Type B pancreatic cell (in vitro differentiated cells): ENCODE data around the gene TMEM30A. TPM values are rescaled to one million over a fixed set of nuclear protein-coding genes. Genes with fewer than 3 reads are reported as not detected.

Experiments
- DNase-seq: peaks from one replicate; pipeline ENCODE4 v3.0.0; 2021; ENCODE audit warnings: mixed read lengths; ENCODE audit not compliant: unreplicated experiment; ENCODE audit errors: extremely low spot score
- H3K27ac Mint-ChIP-seq: 2 replicates; pipeline ENCODE4 v1.8.0; 2021; ENCODE audit warnings: mild to moderate bottlenecking, mixed read lengths
- H3K27me3 Mint-ChIP-seq: 2 replicates; pipeline ENCODE4 v1.8.0; 2021; ENCODE audit warnings: mixed read lengths
- H3K36me3 Mint-ChIP-seq: 2 replicates; pipeline ENCODE4 v1.8.0; 2021; ENCODE audit warnings: mixed read lengths
- H3K4me1 Mint-ChIP-seq: one replicate; pipeline ENCODE4 v1.8.0; 2021; ENCODE audit warnings: mixed read lengths; ENCODE audit not compliant: unreplicated experiment
- H3K4me3 Mint-ChIP-seq: 2 replicates; pipeline ENCODE4 v1.8.0; 2021; ENCODE audit warnings: mild to moderate bottlenecking, mixed read lengths
- H3K9me3 Mint-ChIP-seq: 2 replicates; pipeline ENCODE4 v1.8.0; 2021; ENCODE audit warnings: mixed read lengths
- CTCF ChIP-seq: fragments of 200-600 bp; sonication (generic); conservative IDR thresholded peaks from 2 replicates; pipeline ENCODE4 v1.5.0; 2021; ENCODE audit warnings: antibody characterized with exemption, mild to moderate bottlenecking
- total RNA-seq: library from RNA; stranded (reverse); gene quantifications from 2 replicates; pipeline ENCODE4 v1.2.1, GENCODE V29; 2021; ENCODE audit warnings: low replicate concordance

Gene TMEM30A
- total RNA-seq, 1 donor from 2014 or later = 78.7 TPM

GRCh38 chr6:75209184-75209723, 75.3 kb downstream of the TMEM30A start:
- Mint-ChIP-seq H3K4me1 (peaks cover 33% of the 10 kb centered on the region), H3K27ac (peak overlapping the region; percentile 39), H3K9me3 (no peaks in the 10 kb centered on the region), H3K36me3 (no peaks in the 10 kb centered on the region), H3K27me3 (peaks cover 58% of the 10 kb centered on the region), H3K4me3 (no peak overlapping the region)
- DNase-seq = no peak
- TF ChIP-seq CTCF = no peak

- Mint-ChIP-seq H3K36me3 (no peaks in the 10 kb centered on the region), H3K9me3 (no peaks in the 10 kb centered on the region), H3K4me1 (peaks cover 40% of the 10 kb centered on the region), H3K27ac (peak overlapping the region; percentile 39), H3K27me3 (peaks cover 65% of the 10 kb centered on the region), H3K4me3 (peak overlapping the region; percentile 92)
- peak; percentile 96 for TF ChIP-seq CTCF
- no peak for DNase-seq
Measured at GRCh38 chr6:75208298-75209183, 76.1 kb downstream of the TMEM30A start.

- H3K36me3 Mint-ChIP-seq = no peaks in the 10 kb centered on the region
- H3K27ac Mint-ChIP-seq = peak overlapping the region; percentile 37
- peaks cover 48% of the 10 kb centered on the region for H3K4me1 Mint-ChIP-seq
- TF ChIP-seq CTCF = no peak
- no peaks in the 10 kb centered on the region for H3K9me3 Mint-ChIP-seq
- peaks cover 83% of the 10 kb centered on the region for H3K27me3 Mint-ChIP-seq
- H3K4me3 Mint-ChIP-seq = peak overlapping the region; percentile 92
- DNase-seq = no peak
Measured at GRCh38 chr6:75206576-75207342, 77.8 kb downstream of the TMEM30A start.

- Mint-ChIP-seq H3K27ac (peak within 1 kb of the TSS; percentile 14), H3K4me3 (peak within 1 kb of the TSS; percentile 92), H3K36me3 (no peaks in the 10 kb centered on the region), H3K27me3 (peaks cover 87% of the 10 kb centered on the region), H3K4me1 (peaks cover 48% of the 10 kb centered on the region), H3K9me3 (no peaks in the 10 kb centered on the region)
- TF ChIP-seq CTCF = no peak
- no peak for DNase-seq
Measured at GRCh38 chr6:75205776-75206575, 78.6 kb downstream of the TMEM30A start, which contains the start of gene COL12A1. Gene COL12A1 (minus strand): TSS chr6:75206053. CDS start chr6:75202792, 3,261 bp downstream.
